Measurements from ENCODE around the gene ACOT2.

The ACOT2 gene

DNA sequence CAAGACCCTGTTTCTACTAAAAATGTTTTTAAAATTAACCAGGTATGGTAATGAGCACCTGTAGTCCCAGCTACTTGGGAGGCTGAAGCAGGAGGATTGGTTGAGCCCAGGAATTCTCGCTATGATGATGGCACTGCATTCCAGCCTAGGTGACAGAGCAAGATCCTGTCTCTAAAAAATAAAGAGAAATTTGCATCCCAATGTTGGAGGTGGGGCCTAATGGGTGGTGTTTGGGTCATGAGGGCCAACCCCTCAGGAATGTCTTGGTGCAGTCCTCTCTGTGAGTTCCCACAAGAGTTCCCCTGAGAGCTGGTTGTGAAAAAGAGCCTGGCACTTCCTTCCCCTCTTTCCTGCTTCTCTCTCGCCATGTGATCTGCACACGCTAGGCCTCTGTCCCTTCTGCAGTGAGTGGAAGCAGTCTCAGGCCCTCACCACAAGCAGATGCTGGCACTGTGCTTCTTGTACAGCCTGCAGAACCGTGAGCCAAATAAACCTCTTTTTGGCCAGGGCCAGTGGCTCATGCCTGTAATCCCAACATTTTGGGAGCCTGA lies 54.6 kb downstream of the ACOT2 start:
- DNase-seq, result no peak
